GM21737 (cell line): ENCODE data around the gene DRGX.

Experiments used
- ATAC-seq: cut with Tn5 transposase; IDR thresholded peaks from one replicate; pipeline ENCODE4 v1.9.1; 2021; ENCODE audit warnings: mild to moderate bottlenecking, moderate library complexity; ENCODE audit not compliant: unreplicated experiment

Gene DRGX

GRCh38 chr10:49395741-49396665 is at the start of gene DRGX:
TSS of gene DRGX (minus strand) at chr10:49396089. CDS start at chr10:49395440, 649 bp downstream.
- ATAC-seq: no peak

GRCh38 chr10:49444349-49444748 is 48.5 kb upstream of the DRGX start:
- ATAC-seq: no peak

GRCh38 chr10:49442863-49443262 is 47.0 kb upstream of the DRGX start:
- ATAC-seq: no peak

GRCh38 chr10:49441488-49442476 is 45.9 kb upstream of the DRGX start:
- no peak for ATAC-seq

- ATAC-seq: no peak
Measured at GRCh38 chr10:49435225-49435624, 39.3 kb upstream of the DRGX start.

GRCh38 chr10:49433069-49433468 is 37.2 kb upstream of the DRGX start:
- ATAC-seq: no peak

GRCh38 chr10:49431426-49431825 is 35.5 kb upstream of the DRGX start:
- ATAC-seq: no peak

- ATAC-seq: no peak
Measured at GRCh38 chr10:49429458-49429857, 33.6 kb upstream of the DRGX start.

GRCh38 chr10:49426490-49427360 is 30.8 kb upstream of the DRGX start:
- no peak for ATAC-seq

- ATAC-seq: no peak
Measured at GRCh38 chr10:49419005-49419404, 23.1 kb upstream of the DRGX start.

GRCh38 chr10:49418328-49418727 is 22.4 kb upstream of the DRGX start:
- no peak for ATAC-seq

- ATAC-seq: no peak
Measured at GRCh38 chr10:49418053-49418326, 22.1 kb upstream of the DRGX start.

GRCh38 chr10:49417311-49418052 is 21.6 kb upstream of the DRGX start:
- ATAC-seq: no peak

- no peak for ATAC-seq
Measured at GRCh38 chr10:49415846-49416245, 20.0 kb upstream of the DRGX start.

GRCh38 chr10:49415109-49415508 is 19.2 kb upstream of the DRGX start:
- ATAC-seq: no peak

GRCh38 chr10:49414496-49414895 is 18.6 kb upstream of the DRGX start:
- ATAC-seq: no peak

- no peak for ATAC-seq
Measured at GRCh38 chr10:49412571-49412970, 16.7 kb upstream of the DRGX start.

GRCh38 chr10:49410365-49411074 is 14.6 kb upstream of the DRGX start:
- no peak for ATAC-seq

- no peak for ATAC-seq
Measured at GRCh38 chr10:49409755-49410154, 13.9 kb upstream of the DRGX start.
